ENCODE measurements around the gene STXBP1. TPM values are rescaled to one million over a fixed set of nuclear protein-coding genes. Genes with fewer than 3 reads are reported as not detected.
"Not testable (repeated sequence)": the region's sequence is repeated elsewhere in the genome, so short reads cannot be mapped to it uniquely, and the experiment has no call there.

The STXBP1 gene
- total RNA-seq, 4 donors from 2014 or later, result 47.0 to 81.0 (median 66.4) TPM

DNA sequence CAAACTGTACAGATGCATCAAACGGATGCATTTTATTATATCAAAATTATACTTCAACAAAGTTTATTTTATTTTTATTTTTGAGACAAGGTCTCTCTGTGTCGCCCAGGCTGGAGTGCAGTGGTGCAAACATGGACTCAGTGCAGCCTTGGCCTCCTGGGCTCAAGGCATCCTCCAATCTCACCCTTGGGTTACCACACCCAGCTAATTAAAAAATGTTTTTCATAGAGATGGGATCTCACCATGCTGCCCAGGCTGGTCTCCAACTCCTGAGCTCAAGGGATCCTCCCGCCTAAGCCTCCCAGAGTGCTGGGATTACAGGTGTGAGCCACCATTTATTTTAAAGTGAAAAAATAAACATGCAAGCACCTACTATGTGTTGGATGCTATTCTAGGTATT lies 40.1 kb upstream of the STXBP1 start:
- ATAC-seq (ENCODE audit: low FRiP score) (no peak), DNase-seq (ENCODE audit: low spot score) (no peak)
- TF ChIP-seq, protein P1, sequence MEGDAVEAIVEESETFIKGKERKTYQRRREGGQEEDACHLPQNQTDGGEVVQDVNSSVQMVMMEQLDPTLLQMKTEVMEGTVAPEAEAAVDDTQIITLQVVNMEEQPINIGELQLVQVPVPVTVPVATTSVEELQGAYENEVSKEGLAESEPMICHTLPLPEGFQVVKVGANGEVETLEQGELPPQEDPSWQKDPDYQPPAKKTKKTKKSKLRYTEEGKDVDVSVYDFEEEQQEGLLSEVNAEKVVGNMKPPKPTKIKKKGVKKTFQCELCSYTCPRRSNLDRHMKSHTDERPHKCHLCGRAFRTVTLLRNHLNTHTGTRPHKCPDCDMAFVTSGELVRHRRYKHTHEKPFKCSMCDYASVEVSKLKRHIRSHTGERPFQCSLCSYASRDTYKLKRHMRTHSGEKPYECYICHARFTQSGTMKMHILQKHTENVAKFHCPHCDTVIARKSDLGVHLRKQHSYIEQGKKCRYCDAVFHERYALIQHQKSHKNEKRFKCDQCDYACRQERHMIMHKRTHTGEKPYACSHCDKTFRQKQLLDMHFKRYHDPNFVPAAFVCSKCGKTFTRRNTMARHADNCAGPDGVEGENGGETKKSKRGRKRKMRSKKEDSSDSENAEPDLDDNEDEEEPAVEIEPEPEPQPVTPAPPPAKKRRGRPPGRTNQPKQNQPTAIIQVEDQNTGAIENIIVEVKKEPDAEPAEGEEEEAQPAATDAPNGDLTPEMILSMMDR (IDR thresholded peaks at IDR 0.05), result no peak

DNA sequence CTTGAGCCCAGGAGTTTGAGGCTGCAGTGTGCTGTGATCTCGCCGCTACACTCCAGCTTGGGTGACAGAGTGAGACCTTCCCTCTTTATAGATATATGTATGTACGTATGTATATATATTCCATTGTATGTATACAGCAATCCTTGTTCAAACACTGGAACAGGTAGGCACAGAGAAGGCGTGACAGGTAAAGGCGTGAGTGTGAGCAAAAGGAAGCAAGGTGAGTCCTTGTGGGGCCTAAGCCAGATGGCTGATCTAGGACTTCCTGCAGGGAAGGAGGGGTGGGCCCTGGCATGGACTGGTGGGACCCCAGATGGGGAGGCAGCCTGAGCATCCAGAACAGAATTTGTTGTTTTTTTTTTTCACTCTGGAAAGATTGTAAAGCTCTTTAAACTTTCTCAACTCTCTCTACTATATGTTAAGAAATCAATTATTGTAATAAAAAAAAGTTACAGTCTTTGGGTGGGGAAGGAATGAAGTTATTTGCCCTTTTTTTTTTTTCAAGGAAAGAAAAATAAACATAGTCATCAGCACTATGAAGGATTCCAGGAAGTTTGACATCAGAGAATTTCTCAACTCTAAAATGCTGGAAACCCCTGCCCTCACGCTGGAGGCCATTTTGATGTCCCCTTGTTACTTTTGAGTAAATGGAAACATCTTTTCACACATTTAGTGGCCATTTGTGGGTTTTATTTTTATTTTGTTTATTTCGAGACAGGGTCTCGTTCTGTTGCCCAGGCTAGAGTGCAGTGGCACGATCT lies 38.9 kb upstream of the STXBP1 start:
- TF ChIP-seq, protein P1 (IDR thresholded peaks at IDR 0.05), result no peak
- ATAC-seq (ENCODE audit: low FRiP score) (no peak), DNase-seq (ENCODE audit: low spot score) (no peak)

DNA sequence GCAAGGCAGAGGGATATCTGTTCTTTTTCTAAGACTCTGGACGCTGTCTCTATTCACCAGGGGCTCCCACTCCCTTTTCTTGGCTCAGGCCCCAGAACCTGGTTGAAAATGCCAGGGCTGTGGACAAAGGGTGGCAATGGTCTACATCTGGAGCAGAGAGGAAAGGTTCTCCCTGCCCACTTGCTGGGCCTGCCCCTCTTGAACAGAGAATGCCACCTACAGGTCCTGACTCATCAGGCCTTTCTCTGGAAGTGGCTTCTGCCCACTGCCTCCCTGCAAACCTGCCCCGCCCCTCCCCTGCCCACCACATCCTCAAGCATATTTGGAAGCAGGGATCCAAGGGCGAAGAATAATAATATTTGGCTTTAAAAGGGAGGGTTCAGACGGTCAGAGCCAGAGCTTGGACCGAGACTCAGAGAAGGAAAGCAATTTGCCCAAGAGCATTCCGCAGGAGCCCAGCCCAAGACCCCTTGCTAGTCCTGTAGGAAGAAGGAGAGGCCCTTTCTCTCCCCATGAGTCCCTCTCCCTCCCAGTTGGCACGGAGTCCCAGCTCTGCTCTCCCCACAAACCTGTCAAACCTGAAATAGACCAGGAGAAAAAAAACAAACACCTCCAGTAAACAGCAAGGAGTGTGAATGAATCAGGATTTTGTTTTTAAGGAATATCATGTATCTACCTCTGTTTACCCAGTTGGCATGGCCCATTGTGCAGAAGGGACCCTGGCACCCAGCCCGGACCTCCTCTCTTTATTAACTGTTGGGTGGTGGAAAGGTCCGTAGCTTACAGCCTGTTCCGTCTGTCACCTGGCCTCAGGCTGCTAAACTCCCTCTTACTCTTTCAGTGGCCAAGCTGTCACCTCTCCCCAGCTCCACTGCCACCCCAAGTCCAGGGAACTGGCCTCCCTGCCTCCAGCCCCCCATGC lies 37.7 kb upstream of the STXBP1 start:
- ATAC-seq (ENCODE audit: low FRiP score) (peak; percentile 63), DNase-seq (ENCODE audit: low spot score) (no peak)
- TF ChIP-seq, protein P1 (IDR thresholded peaks at IDR 0.05), result no peak

DNA sequence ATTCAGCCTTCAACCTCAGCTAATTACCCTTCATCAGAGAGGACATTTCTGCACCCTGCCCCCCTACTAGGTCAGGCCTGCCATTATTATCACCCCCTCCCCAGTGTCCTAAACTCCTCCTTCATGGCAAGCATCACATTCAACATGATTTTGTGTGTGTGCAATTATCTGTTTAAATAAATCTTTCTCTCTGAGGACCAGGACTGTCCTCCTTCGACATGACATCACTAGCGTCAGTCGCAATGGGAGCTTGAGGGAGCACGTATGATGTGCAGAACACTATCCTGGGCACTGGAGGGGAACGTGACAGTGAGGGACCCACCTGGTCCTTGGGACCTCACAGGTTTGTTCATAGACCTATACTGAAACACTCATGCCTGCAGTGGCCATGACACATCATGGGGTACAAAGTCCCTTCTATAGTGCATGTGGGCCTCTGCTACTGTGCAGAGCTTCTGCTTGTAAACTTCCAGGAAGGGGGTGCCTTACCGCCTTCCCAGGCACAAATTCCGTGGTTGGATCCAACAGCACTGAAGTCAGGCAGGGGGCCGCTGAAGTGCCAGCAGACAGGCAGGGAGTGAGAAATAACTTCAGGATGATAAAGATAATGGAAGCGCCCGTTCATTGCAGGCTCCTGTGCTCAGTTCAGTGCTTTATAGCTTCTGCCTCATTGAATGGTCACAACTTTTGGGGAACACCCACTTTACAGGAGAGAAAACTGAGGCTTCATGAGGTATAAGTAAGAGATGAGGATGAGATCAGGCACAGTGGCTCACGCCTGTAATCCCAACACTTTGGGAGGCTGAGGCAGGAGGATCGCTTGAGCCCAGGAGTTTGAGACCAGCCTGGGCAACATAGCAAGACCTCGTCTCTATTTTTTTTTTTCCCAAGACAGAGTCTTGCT lies 36.0 kb upstream of the STXBP1 start:
- ATAC-seq (ENCODE audit: low FRiP score) (no peak), DNase-seq (ENCODE audit: low spot score) (no peak)
- TF ChIP-seq, protein P1 (IDR thresholded peaks at IDR 0.05), result no peak

DNA sequence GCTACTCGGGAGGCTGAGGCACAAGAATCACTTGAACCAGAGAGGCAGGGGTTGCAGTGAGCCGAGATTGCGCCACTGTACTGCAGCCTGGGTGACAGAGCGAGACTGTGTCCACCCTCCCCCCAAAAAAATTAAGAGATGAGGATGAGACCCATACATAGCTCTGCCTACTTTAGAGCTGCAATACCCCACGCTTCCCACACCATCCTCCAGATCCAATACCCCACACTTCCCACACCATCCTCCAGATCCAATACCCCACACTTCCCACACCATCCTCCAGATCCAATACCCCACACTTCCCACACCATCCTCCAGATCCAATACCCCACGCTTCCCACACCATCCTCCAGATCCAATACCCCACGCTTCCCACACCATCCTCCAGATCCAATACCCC lies 34.9 kb upstream of the STXBP1 start:
- not testable (repeated sequence) for DNase-seq (ENCODE audit: low spot score); ATAC-seq (ENCODE audit: low FRiP score)

DNA sequence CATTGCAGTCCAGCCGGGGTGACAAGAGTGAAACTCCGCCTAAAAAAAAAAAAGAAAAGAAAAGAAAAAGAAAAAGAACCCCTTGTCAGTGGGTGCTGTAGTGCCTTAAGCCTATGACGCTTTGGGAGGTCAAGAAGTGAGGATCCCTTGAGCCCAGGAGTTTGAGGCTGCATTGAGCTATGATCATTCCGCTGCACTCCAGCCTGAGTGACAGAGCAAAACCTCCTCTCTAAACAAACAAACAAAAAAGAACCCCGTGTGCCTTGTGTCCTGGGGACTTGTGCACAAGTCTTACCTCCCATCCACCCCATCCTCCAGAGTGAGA lies 33.5 kb upstream of the STXBP1 start:
- no peak for DNase-seq (ENCODE audit: low spot score)
- TF ChIP-seq, protein P1 (IDR thresholded peaks at IDR 0.05), result no peak
- ATAC-seq (ENCODE audit: low FRiP score), result no peak

Data from omental fat pad (tissue), 4 donors.